Measurements from ENCODE around the gene FAM76A. TPM values are rescaled to one million over a fixed set of nuclear protein-coding genes. Genes with fewer than 3 reads are reported as not detected.

The FAM76A gene
- total RNA-seq, 4 donors from 2014 or later, result 12.5 to 24.2 (median 16.6) TPM

DNA sequence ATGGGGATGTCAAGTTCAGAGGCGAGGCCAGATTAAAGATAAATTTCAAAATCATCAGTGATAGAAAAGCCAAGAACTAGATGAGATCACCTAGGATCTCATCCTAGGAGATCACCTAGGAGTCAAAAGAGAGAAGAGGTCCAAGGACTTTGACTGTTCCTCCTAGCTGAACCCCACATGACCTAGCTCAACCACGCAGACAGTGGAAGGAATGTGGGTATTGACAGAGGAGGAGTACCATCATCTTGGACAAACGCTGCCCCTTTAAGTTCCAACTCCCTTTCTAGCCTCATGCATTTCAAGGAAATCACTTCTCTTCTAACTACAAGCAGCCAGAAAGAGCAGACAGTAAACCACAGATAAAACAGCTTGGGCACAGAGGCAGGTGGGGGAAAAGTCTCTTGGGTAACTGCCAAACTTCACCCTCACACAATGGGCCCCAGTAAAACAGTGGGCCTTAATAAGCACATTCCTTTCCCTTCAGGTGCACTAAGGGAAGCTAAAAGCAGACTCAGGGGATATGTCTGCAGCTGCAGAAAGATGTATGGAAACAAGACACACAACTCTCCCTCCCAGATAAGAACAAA lies 12.5 kb upstream of the FAM76A start:
- 33 to 54% methylated on average over 2 to 3 of the region's 3 CpGs for WGBS, 2 donors (ENCODE audit: low coverage in 1 of 2)

DNA sequence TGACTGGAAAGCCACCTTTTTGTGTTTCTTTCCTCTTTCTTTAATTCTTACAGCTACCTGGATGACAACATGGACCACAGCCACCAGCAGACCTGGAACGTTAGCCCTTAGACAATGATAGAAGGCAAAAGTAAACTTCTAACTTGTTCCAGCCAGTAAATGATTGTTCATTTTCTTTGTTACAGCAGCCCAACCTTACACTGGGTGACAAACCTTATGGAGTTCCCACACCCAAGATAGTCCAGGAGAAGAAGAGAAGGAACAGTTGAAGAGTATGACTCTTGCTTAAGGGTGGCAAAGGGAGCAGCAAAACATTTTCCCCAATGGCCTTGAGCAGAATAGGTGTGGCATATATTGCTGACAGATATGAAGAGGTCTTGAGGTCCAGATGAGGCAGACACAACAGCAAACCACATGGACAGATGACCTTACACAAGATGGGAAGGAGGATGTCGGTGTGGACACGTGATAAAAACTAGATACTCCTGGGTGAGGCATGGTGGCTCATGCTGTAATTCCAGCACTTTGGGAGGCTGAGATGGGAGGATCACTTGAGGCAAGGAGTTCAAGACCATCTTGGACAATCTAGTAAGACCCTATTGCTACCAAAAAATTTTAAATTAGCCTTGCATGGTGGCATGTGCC lies 11.8 kb upstream of the FAM76A start:
- H3K36me3 ChIP-seq, result no peaks in the 10 kb centered on the region
- H3K27ac ChIP-seq, result no peak overlapping the region
- no peaks in the 10 kb centered on the region for H3K9me3 ChIP-seq
- H3K4me1 ChIP-seq, result no peaks in the 10 kb centered on the region
- H3K4me3 ChIP-seq, result no peak overlapping the region
- ATAC-seq, result no peak
- TF ChIP-seq POLR2A (IDR thresholded peaks at IDR 0.05) (no peak), EP300 (IDR thresholded peaks at IDR 0.05) (no peak), POLR2AphosphoS5 (IDR thresholded peaks at IDR 0.05) (no peak)
- TF ChIP-seq, protein P1, sequence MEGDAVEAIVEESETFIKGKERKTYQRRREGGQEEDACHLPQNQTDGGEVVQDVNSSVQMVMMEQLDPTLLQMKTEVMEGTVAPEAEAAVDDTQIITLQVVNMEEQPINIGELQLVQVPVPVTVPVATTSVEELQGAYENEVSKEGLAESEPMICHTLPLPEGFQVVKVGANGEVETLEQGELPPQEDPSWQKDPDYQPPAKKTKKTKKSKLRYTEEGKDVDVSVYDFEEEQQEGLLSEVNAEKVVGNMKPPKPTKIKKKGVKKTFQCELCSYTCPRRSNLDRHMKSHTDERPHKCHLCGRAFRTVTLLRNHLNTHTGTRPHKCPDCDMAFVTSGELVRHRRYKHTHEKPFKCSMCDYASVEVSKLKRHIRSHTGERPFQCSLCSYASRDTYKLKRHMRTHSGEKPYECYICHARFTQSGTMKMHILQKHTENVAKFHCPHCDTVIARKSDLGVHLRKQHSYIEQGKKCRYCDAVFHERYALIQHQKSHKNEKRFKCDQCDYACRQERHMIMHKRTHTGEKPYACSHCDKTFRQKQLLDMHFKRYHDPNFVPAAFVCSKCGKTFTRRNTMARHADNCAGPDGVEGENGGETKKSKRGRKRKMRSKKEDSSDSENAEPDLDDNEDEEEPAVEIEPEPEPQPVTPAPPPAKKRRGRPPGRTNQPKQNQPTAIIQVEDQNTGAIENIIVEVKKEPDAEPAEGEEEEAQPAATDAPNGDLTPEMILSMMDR (IDR thresholded peaks at IDR 0.05), result no peak
- no peaks in the 10 kb centered on the region for H3K27me3 ChIP-seq
- 74 to 78% methylated on average over 3 of the region's 3 CpGs for WGBS, 2 donors (ENCODE audit: low coverage in 1 of 2)

More for the DNA sequence above, 12.5 kb upstream of the FAM76A start:
- ATAC-seq, result no peak
- H3K4me3 ChIP-seq, result no peak overlapping the region
- no peaks in the 10 kb centered on the region for H3K36me3 ChIP-seq
- TF ChIP-seq, protein P1 (IDR thresholded peaks at IDR 0.05), result no peak
- TF ChIP-seq EP300 (IDR thresholded peaks at IDR 0.05) (no peak), POLR2AphosphoS5 (IDR thresholded peaks at IDR 0.05) (no peak), POLR2A (IDR thresholded peaks at IDR 0.05) (no peak)
- no peaks in the 10 kb centered on the region for H3K9me3 ChIP-seq
- no peaks in the 10 kb centered on the region for H3K4me1 ChIP-seq
- H3K27ac ChIP-seq, result no peak overlapping the region
- H3K27me3 ChIP-seq, result no peaks in the 10 kb centered on the region

DNA sequence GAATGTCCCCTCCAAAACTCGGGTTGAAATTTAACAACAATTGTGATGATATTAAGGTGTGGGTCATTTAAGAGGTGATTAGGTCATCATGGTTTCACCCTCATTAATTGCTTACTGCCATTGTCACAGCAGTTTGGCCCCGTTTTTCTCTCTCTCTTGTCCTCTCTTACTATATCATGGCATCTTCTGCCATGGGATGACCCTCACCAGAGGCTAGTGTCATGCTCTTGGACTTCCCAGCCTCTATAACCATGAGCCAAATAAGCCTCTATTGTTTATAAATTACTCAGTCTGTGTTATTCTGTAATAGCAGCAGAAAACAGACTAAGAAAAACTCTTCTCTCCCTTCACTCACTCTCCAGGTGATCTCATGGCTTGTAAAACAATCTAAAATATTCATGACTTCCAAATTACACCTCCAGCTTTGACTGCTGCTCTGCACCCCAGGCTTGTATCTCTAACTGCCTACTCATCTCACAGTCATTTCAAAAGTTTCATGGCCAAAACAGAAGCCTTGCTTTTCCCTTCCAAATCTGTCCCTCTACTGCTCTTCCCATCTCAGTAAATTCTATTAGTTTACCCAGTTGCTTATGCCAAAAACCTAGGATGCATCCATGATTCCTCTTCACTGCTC lies 9.4 kb upstream of the FAM76A start:
- ATAC-seq, result no peak
- H3K36me3 ChIP-seq, result no peaks in the 10 kb centered on the region
- WGBS, 2 donors (ENCODE audit: low coverage in 1 of 2), result 73 to 84% methylated on average over 2 of the region's 2 CpGs
- H3K4me3 ChIP-seq, result no peak overlapping the region
- no peaks in the 10 kb centered on the region for H3K9me3 ChIP-seq
- no peak overlapping the region for H3K27ac ChIP-seq
- no peaks in the 10 kb centered on the region for H3K27me3 ChIP-seq
- H3K4me1 ChIP-seq, result no peaks in the 10 kb centered on the region
- TF ChIP-seq, protein P1 (IDR thresholded peaks at IDR 0.05), result no peak
- TF ChIP-seq EP300 (IDR thresholded peaks at IDR 0.05) (no peak), POLR2A (IDR thresholded peaks at IDR 0.05) (no peak), POLR2AphosphoS5 (IDR thresholded peaks at IDR 0.05) (no peak)

DNA sequence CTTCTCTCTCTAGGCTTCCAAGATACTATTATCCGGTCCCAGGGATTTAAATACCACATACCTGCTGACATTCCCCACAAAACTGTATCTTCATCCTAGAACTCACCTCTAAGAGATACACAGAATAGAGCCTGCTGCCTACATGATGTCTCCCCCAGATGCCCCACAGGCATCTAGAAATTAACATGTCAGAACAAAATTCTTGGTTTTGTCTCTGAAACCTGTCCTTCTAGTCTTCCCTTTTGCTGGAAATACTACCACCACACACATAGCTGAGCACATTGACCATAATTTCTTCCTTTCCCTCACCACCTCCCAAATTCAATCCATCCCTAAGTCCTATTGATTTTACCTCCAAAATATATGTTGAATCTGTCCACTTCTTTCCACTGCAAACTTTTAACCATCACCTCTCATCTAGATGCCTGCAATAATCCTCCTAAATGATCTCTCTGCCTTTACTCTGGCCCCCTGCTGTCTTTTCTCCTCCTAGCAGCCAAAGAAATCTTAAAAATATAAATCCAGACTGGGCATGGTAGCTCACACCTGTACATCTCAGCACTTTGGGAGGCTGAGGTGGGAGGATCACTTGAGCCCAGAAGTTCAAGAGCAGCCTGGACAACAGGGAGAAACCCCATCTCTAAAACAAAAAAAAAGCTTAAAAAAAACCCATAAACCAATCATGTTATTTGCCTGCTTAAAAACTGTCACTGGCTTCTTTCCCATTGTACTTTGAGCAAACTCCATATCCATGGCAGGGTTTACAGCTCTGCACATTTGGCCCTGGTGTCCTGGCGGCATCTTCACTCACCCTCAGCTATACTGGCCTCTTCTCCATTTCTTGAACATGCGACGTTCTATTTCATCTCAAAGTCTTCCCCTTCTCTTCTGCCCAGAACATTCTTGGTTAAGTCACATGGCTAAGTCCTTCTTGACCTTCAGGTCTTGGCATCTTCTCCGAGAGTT lies 6.2 kb upstream of the FAM76A start:
- Histone ChIP-seq H3K9me3 (no peaks in the 10 kb centered on the region), H3K4me3 (no peak overlapping the region), H3K27ac (no peak overlapping the region), H3K27me3 (no peaks in the 10 kb centered on the region), H3K4me1 (no peaks in the 10 kb centered on the region), H3K36me3 (no peaks in the 10 kb centered on the region)
- 59 to 83% methylated on average over 4 to 5 of the region's 5 CpGs for WGBS, 2 donors (ENCODE audit: low coverage in 1 of 2)
- no peak for ATAC-seq
- TF ChIP-seq POLR2A (IDR thresholded peaks at IDR 0.05), result no peak
- no peak for TF ChIP-seq POLR2AphosphoS5 (IDR thresholded peaks at IDR 0.05)
- TF ChIP-seq EP300 (IDR thresholded peaks at IDR 0.05), result no peak
- TF ChIP-seq, protein P1 (IDR thresholded peaks at IDR 0.05), result no peak

All from gastroesophageal sphincter (tissue), 4 donors.